ENCODE results near the gene DPP6. TPM values are rescaled to one million over a fixed set of nuclear protein-coding genes. Genes with fewer than 3 reads are reported as not detected.

The DPP6 gene
- total and polyA plus RNA-seq, 9 of the 15 experiments (the other 6 are each of a cell fraction or from before 2014, with no cell fraction given) = not detected

- TF ChIP-seq ZNF609 (CRISPR knock-in tag; IDR thresholded peaks at IDR 0.05; ENCODE audit: borderline replicate concordance) (no peak), ZNF354B (CRISPR knock-in tag; IDR thresholded peaks at IDR 0.05) (no peak), TOE1 (IDR thresholded peaks at IDR 0.05; ENCODE audit: borderline replicate concordance) (no peak), TOE1 (CRISPR knock-in tag; IDR thresholded peaks at IDR 0.05; ENCODE audit: borderline replicate concordance, low read depth) (no peak), ZNF165 (CRISPR knock-in tag; IDR thresholded peaks at IDR 0.05; ENCODE audit: borderline replicate concordance) (no peak), FOXM1 (IDR thresholded peaks at IDR 0.05; ENCODE audit: low read depth) (no peak), FOXM1 (CRISPR knock-in tag; IDR thresholded peaks at IDR 0.05; ENCODE audit: low read depth) (no peak), ZNF445 (CRISPR knock-in tag; IDR thresholded peaks at IDR 0.05; ENCODE audit: low read depth) (no peak)
Observed at GRCh38 chr7:154253810-154254209, 201.6 kb downstream of the DPP6 start (continued).
